ENCODE results near the gene NANP. TPM values are rescaled to one million over a fixed set of nuclear protein-coding genes. Genes with fewer than 3 reads are reported as not detected.

NANP gene
- total and polyA plus RNA-seq, 2 of the 13 experiments (the other 11 are each of a cell fraction or from before 2014, with no cell fraction given): 8.9 to 21.5 TPM

GRCh38 chr20:25579081-25579770 lies 44.6 kb downstream of the NANP start (continued):
- TF ChIP-seq MBD4 (IDR thresholded peaks at IDR 0.05; ENCODE audit: borderline replicate concordance, low read length): no peak
- TF ChIP-seq ZC3H4 (CRISPR knock-in tag; IDR thresholded peaks at IDR 0.05; ENCODE audit: borderline replicate concordance): no peak
- TF ChIP-seq DZIP1 (CRISPR knock-in tag; IDR thresholded peaks at IDR 0.05): no peak
- TF ChIP-seq ZNF562 (CRISPR knock-in tag; IDR thresholded peaks at IDR 0.05; ENCODE audit: borderline replicate concordance): no peak
- TF ChIP-seq, protein P1, sequence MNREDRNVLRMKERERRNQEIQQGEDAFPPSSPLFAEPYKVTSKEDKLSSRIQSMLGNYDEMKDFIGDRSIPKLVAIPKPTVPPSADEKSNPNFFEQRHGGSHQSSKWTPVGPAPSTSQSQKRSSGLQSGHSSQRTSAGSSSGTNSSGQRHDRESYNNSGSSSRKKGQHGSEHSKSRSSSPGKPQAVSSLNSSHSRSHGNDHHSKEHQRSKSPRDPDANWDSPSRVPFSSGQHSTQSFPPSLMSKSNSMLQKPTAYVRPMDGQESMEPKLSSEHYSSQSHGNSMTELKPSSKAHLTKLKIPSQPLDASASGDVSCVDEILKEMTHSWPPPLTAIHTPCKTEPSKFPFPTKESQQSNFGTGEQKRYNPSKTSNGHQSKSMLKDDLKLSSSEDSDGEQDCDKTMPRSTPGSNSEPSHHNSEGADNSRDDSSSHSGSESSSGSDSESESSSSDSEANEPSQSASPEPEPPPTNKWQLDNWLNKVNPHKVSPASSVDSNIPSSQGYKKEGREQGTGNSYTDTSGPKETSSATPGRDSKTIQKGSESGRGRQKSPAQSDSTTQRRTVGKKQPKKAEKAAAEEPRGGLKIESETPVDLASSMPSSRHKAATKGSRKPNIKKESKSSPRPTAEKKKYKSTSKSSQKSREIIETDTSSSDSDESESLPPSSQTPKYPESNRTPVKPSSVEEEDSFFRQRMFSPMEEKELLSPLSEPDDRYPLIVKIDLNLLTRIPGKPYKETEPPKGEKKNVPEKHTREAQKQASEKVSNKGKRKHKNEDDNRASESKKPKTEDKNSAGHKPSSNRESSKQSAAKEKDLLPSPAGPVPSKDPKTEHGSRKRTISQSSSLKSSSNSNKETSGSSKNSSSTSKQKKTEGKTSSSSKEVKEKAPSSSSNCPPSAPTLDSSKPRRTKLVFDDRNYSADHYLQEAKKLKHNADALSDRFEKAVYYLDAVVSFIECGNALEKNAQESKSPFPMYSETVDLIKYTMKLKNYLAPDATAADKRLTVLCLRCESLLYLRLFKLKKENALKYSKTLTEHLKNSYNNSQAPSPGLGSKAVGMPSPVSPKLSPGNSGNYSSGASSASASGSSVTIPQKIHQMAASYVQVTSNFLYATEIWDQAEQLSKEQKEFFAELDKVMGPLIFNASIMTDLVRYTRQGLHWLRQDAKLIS (CRISPR knock-in tag; IDR thresholded peaks at IDR 0.05): no peak
- TF ChIP-seq ZMYM4 (CRISPR knock-in tag; IDR thresholded peaks at IDR 0.05): peak; percentile 30; the same call in 1 of the 2 replicates
- 0 out of 2 replicates have a peak, but pooled peaks have one; percentile 37 for TF ChIP-seq TEAD2 (CRISPR knock-in tag; IDR thresholded peaks at IDR 0.05)
- peak; percentile 87; the same call in 1 of the 2 replicates for TF ChIP-seq ESRRA (CRISPR knock-in tag; IDR thresholded peaks at IDR 0.05; ENCODE audit: low read depth)
- TF ChIP-seq RXRB (CRISPR knock-in tag; IDR thresholded peaks at IDR 0.05; ENCODE audit: borderline replicate concordance): peak; percentile 87
- no peak for TF ChIP-seq KDM1A (CRISPR knock-in tag; IDR thresholded peaks at IDR 0.05)
- no peak for TF ChIP-seq IKZF4 (CRISPR knock-in tag; IDR thresholded peaks at IDR 0.05; ENCODE audit: borderline replicate concordance, low read depth, not compliant biosample characterization)
- TF ChIP-seq ZSCAN25 (CRISPR knock-in tag; IDR thresholded peaks at IDR 0.05): no peak
- no peak for TF ChIP-seq CBFB (CRISPR knock-in tag; IDR thresholded peaks at IDR 0.05)
- no peak for TF ChIP-seq ZNF883 (CRISPR knock-in tag; IDR thresholded peaks at IDR 0.05; ENCODE audit: not compliant biosample characterization)
- TF ChIP-seq ZNF460 (CRISPR knock-in tag; IDR thresholded peaks at IDR 0.05; ENCODE audit: borderline replicate concordance): no peak
- peak; percentile 39 for TF ChIP-seq SKI (IDR thresholded peaks at IDR 0.05; ENCODE audit: partially characterized antibody)
- TF ChIP-seq MTF2 (CRISPR knock-in tag; IDR thresholded peaks at IDR 0.05; ENCODE audit: borderline replicate concordance): no peak
- peak; percentile 72; the same call in 1 of the 2 replicates for TF ChIP-seq MIXL1 (CRISPR knock-in tag; IDR thresholded peaks at IDR 0.05)
- TF ChIP-seq HDAC1 (CRISPR knock-in tag; IDR thresholded peaks at IDR 0.05): no peak; the same call in 1 of the 2 replicates
- TF ChIP-seq ATF5 (CRISPR knock-in tag; IDR thresholded peaks at IDR 0.05; ENCODE audit: low read depth): no peak
- no peak for TF ChIP-seq ZNF652 (CRISPR knock-in tag; IDR thresholded peaks at IDR 0.05; ENCODE audit: borderline replicate concordance, low read depth)

All from HepG2 (cell line).